ENCODE measurements around the gene ABCC6. TPM values are rescaled to one million over a fixed set of nuclear protein-coding genes. Genes with fewer than 3 reads are reported as not detected.

ABCC6 gene
- polyA plus RNA-seq, 1 of the 3 experiments (the other 2 are of a cell fraction) = 0.71 TPM

DNA sequence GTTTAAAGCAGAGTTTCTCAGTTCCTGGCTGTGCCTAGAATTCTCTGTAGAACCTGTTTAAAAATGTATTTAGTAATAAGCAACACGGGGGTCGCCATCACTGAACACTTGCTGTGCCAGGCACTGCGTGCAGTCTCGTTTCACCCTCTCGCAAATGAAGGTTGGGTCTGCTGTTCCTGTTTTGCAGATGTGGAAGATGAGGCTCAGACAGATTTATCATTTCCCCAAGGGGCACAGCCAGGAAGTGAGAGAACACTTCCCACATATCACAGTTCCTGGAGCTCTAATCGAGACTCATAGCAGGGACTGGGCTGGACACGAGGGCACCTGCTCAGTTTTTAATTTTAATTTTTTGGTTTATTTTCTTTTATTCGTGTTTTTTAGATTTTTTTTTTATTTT, 122.7 kb downstream of the ABCC6 start:
- Histone ChIP-seq H3K27me3 (ENCODE audit: insufficient read depth) (no peaks in the 10 kb centered on the region), H2AFZ (ENCODE audit: low read depth) (no peak overlapping the region), H3K9me2 (no peaks in the 10 kb centered on the region), H3K9me3 (no peaks in the 10 kb centered on the region), H3K4me3 (ENCODE audit: low read depth in 2 of 2, low read length in 1 of 2) (no peak overlapping the region), H3F3A (replicated peaks; ENCODE audit: insufficient read depth) (no peaks in the 10 kb centered on the region), H3K36me3 (replicated peaks in 1 of 2; ENCODE audit: control insufficient read depth in 1 of 2, insufficient read depth in 2 of 2, low read length in 1 of 2) (peaks cover 12 to 25% of the 10 kb centered on the region in 2 experiments), H3K79me2 (ENCODE audit: insufficient read depth) (no peaks in the 10 kb centered on the region), H3K27ac (ENCODE audit: low read depth in 2 of 2, low read length in 1 of 2) (no peak overlapping the region), H3K4me2 (no peak overlapping the region), H3K9ac (no peak overlapping the region), H3K4me1 (ENCODE audit: control insufficient read depth in 1 of 2, insufficient read depth in 2 of 2, low read depth in 1 of 2, low read length in 1 of 2) (no peaks in the 10 kb centered on the region), H4K20me1 (ENCODE audit: insufficient read depth) (no peaks in the 10 kb centered on the region)
- POLR2A ChIA-PET = no interaction called here
- CTCF ChIA-PET = interaction anchor here (0.7 kb wide), 1 partner anchor 10 kb away, joined by 3 read pairs; no protein-coding TSS in a partner anchor
- 89% methylated on average over 8 of the region's 8 CpGs for WGBS (ENCODE audit: low lambda C conversion rate)
- TF ChIP-seq, protein P1, sequence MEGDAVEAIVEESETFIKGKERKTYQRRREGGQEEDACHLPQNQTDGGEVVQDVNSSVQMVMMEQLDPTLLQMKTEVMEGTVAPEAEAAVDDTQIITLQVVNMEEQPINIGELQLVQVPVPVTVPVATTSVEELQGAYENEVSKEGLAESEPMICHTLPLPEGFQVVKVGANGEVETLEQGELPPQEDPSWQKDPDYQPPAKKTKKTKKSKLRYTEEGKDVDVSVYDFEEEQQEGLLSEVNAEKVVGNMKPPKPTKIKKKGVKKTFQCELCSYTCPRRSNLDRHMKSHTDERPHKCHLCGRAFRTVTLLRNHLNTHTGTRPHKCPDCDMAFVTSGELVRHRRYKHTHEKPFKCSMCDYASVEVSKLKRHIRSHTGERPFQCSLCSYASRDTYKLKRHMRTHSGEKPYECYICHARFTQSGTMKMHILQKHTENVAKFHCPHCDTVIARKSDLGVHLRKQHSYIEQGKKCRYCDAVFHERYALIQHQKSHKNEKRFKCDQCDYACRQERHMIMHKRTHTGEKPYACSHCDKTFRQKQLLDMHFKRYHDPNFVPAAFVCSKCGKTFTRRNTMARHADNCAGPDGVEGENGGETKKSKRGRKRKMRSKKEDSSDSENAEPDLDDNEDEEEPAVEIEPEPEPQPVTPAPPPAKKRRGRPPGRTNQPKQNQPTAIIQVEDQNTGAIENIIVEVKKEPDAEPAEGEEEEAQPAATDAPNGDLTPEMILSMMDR (IDR thresholded peaks at IDR 0.05) = no peak
- TF ChIP-seq GABPA (IDR thresholded peaks at IDR 0.05; ENCODE audit: low read depth) = no peak
- no peak for TF ChIP-seq TCF12 (IDR thresholded peaks at IDR 0.05)
- TF ChIP-seq PBX3 (IDR thresholded peaks at IDR 0.05) = no peak
- DNase-seq = no peak

- Histone ChIP-seq H3K4me1 (ENCODE audit: control insufficient read depth in 1 of 2, insufficient read depth in 2 of 2, low read depth in 1 of 2, low read length in 1 of 2) (no peaks in the 10 kb centered on the region), H3K27ac (ENCODE audit: low read depth in 2 of 2, low read length in 1 of 2) (no peak overlapping the region), H3K79me2 (ENCODE audit: insufficient read depth) (no peaks in the 10 kb centered on the region; the same call in 1 of the 2 replicates), H2AFZ (ENCODE audit: low read depth) (no peak overlapping the region), H3K36me3 (replicated peaks in 1 of 2; ENCODE audit: control insufficient read depth in 1 of 2, insufficient read depth in 2 of 2, low read length in 1 of 2) (peaks cover 17 to 25% of the 10 kb centered on the region in 2 experiments), H3K4me2 (no peak overlapping the region), H3F3A (replicated peaks; ENCODE audit: insufficient read depth) (no peaks in the 10 kb centered on the region), H3K9ac (no peak overlapping the region), H3K4me3 (ENCODE audit: low read depth in 2 of 2, low read length in 1 of 2) (no peak overlapping the region), H4K20me1 (ENCODE audit: insufficient read depth) (no peaks in the 10 kb centered on the region), H3K27me3 (ENCODE audit: insufficient read depth) (no peaks in the 10 kb centered on the region), H3K9me2 (no peaks in the 10 kb centered on the region), H3K9me3 (no peaks in the 10 kb centered on the region)
- 96% methylated on average over 4 of the region's 4 CpGs for WGBS (ENCODE audit: low lambda C conversion rate)
- DNase-seq = no peak
- TF ChIP-seq CHD2 (IDR thresholded peaks at IDR 0.05; ENCODE audit: low read length, partially characterized antibody) = no peak
- no peak for TF ChIP-seq TAF1 (IDR thresholded peaks at IDR 0.05; ENCODE audit: borderline replicate concordance, low read depth, low read length)
- no peak for TF ChIP-seq MXI1 (IDR thresholded peaks at IDR 0.05; ENCODE audit: low read depth, low read length)
- no peak for TF ChIP-seq EP300 (IDR thresholded peaks at IDR 0.05; ENCODE audit: borderline replicate concordance in 1 of 2, low read depth in 1 of 2, low read length in 1 of 2)
- TF ChIP-seq RFX5 (IDR thresholded peaks at IDR 0.05; ENCODE audit: low read length) = no peak
- no peak for TF ChIP-seq PBX3 (IDR thresholded peaks at IDR 0.05)
- TF ChIP-seq ZBTB33 (IDR thresholded peaks at IDR 0.05; ENCODE audit: borderline replicate concordance, low read depth) = no peak
- no peak for TF ChIP-seq FOXM1 (IDR thresholded peaks at IDR 0.05; ENCODE audit: low read depth)
- TF ChIP-seq ELF1 (IDR thresholded peaks at IDR 0.05) = no peak
- TF ChIP-seq POLR2AphosphoS5 (IDR thresholded peaks at IDR 0.05; ENCODE audit: low read depth, low read length) = no peak
- TF ChIP-seq SMC3 (IDR thresholded peaks at IDR 0.05; ENCODE audit: low read depth, low read length) = no peak
- TF ChIP-seq YY1 (IDR thresholded peaks at IDR 0.05; ENCODE audit: low read depth) = no peak
- CTCF ChIA-PET = interaction anchor here (0.6 kb wide), 1 partner anchor 230 kb away, joined by 3 read pairs; no protein-coding TSS in a partner anchor
- POLR2A ChIA-PET = no interaction called here
Observed at GRCh38 chr16:16099320-16099719, 124.0 kb downstream of the ABCC6 start.

Measured in SK-N-SH (cell line).